Stimulated activated CD8-positive, alpha-beta memory T cell treated with anti-CD3 and anti-CD28 coated beads, Interleukin-2, amount 100 ng/mL, for 48 hours (primary cell): ENCODE data around the gene RNPEPL1.
A peak's percentile ranks its signal among the peaks of the same experiment; 100 is the strongest.

Experiments used
- DNase-seq, 2 donors: peaks; one replicate each; pipeline ENCODE4 v3.0.0-alpha.2; 2020; ENCODE audit warnings: low read depth in 2 of 2

Gene RNPEPL1

DNA sequence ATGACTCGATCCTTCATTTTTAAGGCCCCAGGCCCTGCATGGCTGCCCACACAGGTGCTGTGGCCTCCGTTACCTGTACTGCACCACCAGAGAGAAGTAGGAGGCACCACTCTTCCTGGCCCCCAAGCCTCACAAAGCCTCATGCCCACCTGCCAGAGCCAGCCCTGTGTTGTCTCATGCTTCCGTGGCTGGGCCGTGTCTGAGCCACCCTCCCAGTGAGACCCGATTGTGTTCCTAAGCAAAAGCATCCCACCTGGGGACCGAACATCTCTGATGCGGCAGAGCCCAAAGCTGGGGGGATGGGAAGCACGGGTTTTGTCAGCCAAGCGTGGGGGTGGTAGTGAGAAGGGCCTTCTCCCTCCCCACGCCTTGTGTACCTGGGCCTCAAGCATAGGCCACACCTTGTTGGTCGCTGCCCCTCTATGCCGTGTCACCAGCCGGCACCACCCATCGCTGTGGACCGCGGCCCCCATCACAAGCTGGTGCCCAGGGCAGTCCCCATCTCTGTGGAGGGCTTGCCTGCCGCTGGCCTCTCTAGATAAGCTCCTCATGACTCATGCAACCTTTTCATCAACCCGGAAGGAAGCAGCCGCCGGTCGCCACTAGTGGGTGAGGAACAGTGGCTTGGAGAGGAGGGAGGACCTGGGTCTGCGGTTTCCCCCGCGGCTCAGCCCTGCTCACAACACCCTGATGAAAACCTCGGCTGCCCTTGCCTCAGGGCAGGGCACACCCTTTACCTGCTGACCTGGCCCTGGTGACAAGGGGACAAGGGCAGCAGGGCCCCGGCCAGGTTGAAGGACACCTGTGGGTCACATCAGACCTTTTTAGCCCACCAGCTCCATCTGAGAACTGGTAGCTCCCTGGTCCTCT, 2.7 kb upstream of the RNPEPL1 start:
- peak; percentile 83 to 84 for DNase-seq

GRCh38 chr2:240566203-240567136, 1.8 kb upstream of the RNPEPL1 start:
- peak; percentile 95 for DNase-seq

- no peak for DNase-seq
Measured at GRCh38 chr2:240567137-240567871, 980 bp upstream of the RNPEPL1 start.

- DNase-seq = no peak
Measured at GRCh38 chr2:240568678-240569522, 616 bp downstream of the RNPEPL1 start.

GRCh38 chr2:240569523-240569997, 1.3 kb downstream of the RNPEPL1 start:
- no peak for DNase-seq

- no peak for DNase-seq
Measured at GRCh38 chr2:240569998-240570530, 1.8 kb downstream of the RNPEPL1 start.

DNA sequence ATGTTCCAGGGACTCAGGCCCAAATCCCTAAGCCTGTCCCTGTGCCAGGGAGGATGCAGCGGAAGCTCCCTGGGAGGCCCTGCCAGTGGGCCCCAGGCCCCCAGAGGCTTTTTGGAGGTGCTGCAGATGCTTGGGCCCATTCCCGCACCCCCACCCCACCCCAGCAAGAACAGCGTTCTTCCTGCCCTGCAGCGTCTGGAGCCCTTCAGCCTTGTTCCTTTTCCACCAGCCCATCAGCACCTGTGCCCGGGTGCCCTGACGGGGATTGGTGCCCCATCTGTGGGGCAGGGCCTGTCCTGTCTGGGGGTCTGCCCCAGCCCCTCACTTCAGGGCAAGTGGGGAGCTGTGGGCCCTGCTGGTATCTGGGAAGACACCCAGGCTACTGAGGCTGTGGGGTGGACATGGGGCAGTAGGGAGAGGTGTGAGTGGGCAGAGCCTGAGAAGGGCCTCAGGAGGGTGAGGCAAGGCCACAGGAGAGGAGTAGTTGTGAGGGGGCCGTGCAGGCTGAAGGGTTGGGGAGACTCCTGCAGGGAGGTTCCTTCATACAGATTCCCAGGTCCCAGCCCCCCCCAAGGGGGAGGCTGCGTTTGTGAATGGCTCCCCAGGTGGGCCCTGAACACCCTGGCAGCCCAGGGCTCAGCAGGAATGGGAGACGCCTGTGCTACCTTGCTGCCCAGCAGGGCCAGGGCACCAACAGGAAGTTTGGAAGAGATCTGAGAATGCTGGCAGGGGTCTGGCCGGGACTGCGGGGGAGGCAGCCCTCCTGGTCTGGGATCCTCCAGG, 2.4 kb downstream of the RNPEPL1 start:
- DNase-seq = no peak

- no peak for DNase-seq
Measured at GRCh38 chr2:240571314-240571973, 3.2 kb downstream of the RNPEPL1 start.

DNA sequence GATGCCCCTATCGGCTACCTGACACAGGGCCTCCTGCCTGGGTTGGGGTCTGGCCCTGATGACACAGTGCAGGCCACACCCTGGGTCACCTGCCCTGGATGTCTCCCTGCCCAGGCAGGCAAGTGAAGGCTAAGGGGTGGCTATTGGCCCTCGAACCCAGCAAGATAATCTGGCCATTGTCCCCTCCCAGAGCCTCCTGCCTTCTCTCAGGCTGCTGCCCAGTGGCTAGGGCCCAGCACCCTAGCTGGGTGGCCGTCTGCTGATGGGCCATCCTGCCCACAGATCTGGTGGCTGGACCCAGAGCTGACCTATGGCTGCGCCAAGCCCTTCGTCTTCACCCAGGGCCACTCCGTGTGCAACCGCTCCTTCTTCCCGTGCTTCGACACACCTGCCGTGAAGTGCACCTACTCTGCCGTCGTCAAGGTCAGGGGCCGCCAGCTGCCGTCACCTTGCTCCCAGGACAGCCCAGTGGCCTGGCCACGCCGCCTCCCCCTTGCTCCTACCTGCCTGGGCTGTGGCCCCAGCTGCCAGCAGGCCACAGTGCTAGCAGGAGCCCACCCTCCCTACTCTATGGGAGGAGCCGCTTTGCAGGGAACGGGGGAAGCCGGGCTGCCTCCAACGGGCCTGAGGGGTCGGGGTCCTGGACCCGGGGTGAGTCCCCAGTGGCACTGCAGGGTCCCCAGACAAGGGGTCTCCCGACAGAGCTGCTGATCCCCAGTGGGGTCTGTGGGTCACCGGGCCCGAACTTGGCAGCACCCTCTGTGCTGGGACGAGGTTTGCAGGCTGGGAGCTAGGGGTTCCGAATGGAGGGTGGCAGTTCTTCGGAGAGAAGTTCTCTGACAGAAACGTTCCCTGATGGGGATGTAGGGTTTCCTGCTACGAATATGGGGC, 4.1 kb downstream of the RNPEPL1 start:
- DNase-seq = no peak

DNA sequence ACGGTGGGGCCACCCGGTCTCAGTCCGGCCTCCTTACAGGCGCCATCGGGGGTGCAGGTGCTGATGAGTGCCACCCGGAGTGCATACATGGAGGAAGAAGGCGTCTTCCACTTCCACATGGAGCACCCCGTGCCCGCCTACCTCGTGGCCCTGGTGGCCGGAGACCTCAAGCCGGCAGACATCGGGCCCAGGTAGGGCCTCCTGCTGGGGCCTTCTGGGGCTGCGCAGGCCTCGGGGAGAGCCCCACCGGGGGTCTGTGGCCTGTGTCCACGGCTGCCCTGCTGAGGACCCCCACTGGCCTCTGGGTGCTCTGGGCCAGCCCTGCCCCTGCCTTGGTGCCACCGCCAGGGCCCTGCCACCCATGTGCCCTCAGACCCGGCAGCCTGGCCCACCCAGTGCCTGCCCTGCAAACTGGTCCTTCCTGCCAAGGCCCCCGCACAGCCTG, 4.8 kb downstream of the RNPEPL1 start:
- no peak for DNase-seq

GRCh38 chr2:240573516-240574385, 5.5 kb downstream of the RNPEPL1 start:
- DNase-seq = no peak

DNA sequence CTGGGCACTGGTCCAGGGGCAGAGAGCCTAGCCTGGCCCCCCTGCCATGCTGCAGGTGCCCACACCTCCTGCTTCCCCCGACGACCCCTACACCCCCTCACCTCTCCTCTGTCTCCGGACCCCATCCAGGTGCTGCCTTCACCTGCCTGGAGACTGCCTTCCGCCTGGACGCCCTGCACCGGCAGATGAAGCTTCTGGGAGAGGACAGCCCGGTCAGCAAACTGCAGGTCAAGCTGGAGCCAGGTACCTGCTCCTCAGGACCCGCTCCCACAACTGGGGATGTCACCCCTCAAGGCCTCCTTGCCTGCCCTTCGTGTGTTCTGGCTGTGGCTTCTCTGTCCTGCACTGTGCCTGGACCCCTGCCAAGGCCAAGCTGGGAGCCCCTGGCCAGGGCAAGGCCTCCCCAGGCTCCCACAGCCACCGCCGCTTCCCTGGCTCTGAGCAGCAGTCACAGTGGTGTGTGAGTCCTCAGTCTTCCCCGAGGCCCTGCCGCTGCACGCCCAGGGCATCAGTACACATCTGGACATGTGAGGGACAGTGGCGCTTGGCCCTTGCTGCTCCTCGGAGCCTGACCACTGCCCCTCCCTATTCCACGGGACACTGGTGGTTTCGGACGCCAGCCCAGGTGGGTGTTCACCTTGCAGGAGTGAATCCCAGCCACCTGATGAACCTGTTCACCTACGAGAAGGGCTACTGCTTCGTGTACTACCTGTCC, 6.3 kb downstream of the RNPEPL1 start:
- DNase-seq = no peak

GRCh38 chr2:240575101-240575965, 7.0 kb downstream of the RNPEPL1 start:
- no peak for DNase-seq

DNA sequence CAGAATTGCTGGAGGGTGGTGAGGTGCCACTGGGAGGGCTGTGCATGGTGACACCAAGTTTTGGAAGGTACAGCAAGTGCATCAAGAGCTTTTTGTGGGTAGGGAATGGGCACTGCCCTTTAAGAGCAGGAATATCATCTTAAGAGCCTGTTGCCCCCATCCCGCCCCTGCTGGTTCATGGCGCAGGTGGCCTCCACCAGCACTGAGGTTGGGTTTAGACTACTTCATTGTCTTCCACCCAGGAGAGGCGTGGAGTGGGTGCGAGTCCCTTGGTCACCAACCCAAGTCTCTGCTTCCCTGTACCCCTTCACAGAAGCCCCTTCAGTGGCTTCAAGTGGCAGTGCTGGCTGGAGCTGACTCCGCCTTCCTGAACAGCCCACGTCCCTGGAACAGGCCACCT, 7.8 kb downstream of the RNPEPL1 start:
- no peak for DNase-seq

GRCh38 chr2:240576436-240577205, 8.3 kb downstream of the RNPEPL1 start:
- no peak for DNase-seq
